Measurements from ENCODE around the gene SCAMP2.
"Not testable (repeated sequence)": the region's sequence is repeated elsewhere in the genome, so short reads cannot be mapped to it uniquely, and the experiment has no call there.

Gene SCAMP2

GRCh38 chr15:74889883-74890664 lies 16.9 kb upstream of the SCAMP2 start, which contains the start of gene MPI:
Gene MPI (plus strand): TSS chr15:74890042. CDS start chr15:74890074, 32 bp downstream.
- DNase-seq = peak; percentile 80

GRCh38 chr15:74889390-74889882 lies 16.3 kb upstream of the SCAMP2 start:
- DNase-seq = no peak

GRCh38 chr15:74888716-74889115 lies 15.6 kb upstream of the SCAMP2 start:
- no peak for DNase-seq

- DNase-seq = not testable (repeated sequence)
Measured at GRCh38 chr15:74887537-74888193, 14.5 kb upstream of the SCAMP2 start.

- DNase-seq = no peak
Measured at GRCh38 chr15:74885461-74885860, 12.3 kb upstream of the SCAMP2 start.

- no peak for DNase-seq
Measured at GRCh38 chr15:74884428-74885223, 11.5 kb upstream of the SCAMP2 start.

- no peak for DNase-seq
Measured at GRCh38 chr15:74882528-74882927, 9.4 kb upstream of the SCAMP2 start.

- DNase-seq = no peak
Measured at GRCh38 chr15:74878273-74878672, 5.1 kb upstream of the SCAMP2 start.

GRCh38 chr15:74873756-74874424 lies 725 bp upstream of the SCAMP2 start:
- DNase-seq = no peak

GRCh38 chr15:74872702-74873035 lies 496 bp downstream of the SCAMP2 start:
- no peak for DNase-seq

- DNase-seq = no peak
Measured at GRCh38 chr15:74870436-74871215, 2.5 kb downstream of the SCAMP2 start.

- DNase-seq = peak; percentile 49
Measured at GRCh38 chr15:74869726-74870407, 3.3 kb downstream of the SCAMP2 start.

- DNase-seq = no peak
Measured at GRCh38 chr15:74869372-74869725, 3.8 kb downstream of the SCAMP2 start.

- DNase-seq = no peak
Measured at GRCh38 chr15:74868059-74868458, 5.1 kb downstream of the SCAMP2 start.

GRCh38 chr15:74867466-74868038 lies 5.6 kb downstream of the SCAMP2 start:
- no peak for DNase-seq

GRCh38 chr15:74866090-74866489 lies 7.1 kb downstream of the SCAMP2 start:
- no peak for DNase-seq

- DNase-seq = no peak
Measured at GRCh38 chr15:74865316-74865715, 7.8 kb downstream of the SCAMP2 start.

- DNase-seq = no peak
Measured at GRCh38 chr15:74864296-74864695, 8.9 kb downstream of the SCAMP2 start.

GRCh38 chr15:74863239-74864056 lies 9.7 kb downstream of the SCAMP2 start:
- DNase-seq = no peak

GRCh38 chr15:74858369-74858740 lies 14.8 kb downstream of the SCAMP2 start:
- DNase-seq = no peak

All from CD4-positive, alpha-beta T cell treated with Interferon gamma for 1 hour (primary cell).